Head of caudate nucleus (tissue), 42 donors: ENCODE measurements around the gene METRNL.

Source experiments
- DNase-seq, 42 donors: peaks; one replicate each; pipeline versions ENCODE4 v3.0.0 to v3.0.0-alpha.2; 2020 to 2021; ENCODE audit warnings: mixed read lengths in 7 of 42
- intact Hi-C: fragments of 100-400 bp; cut with DNase I; formaldehyde crosslinking; loops from one replicate; pipeline ENCODE4 v1.15.0; 2022

The METRNL gene

GRCh38 chr17:83098241-83099085 lies 19.1 kb downstream of the METRNL start:
- no peak for DNase-seq
- intact Hi-C loops, result no loop called here

GRCh38 chr17:83099086-83099555 lies 19.7 kb downstream of the METRNL start:
- DNase-seq, result no peak
- intact Hi-C loops, result no loop called here

- intact Hi-C loops, result no loop called here
- no peak for DNase-seq
These were observed 20.3 kb downstream of the METRNL start for GRCh38 chr17:83099570-83100181.

- DNase-seq, result no peak
These were observed 20.9 kb downstream of the METRNL start for GRCh38 chr17:83100220-83100852.

GRCh38 chr17:83100853-83101391 lies 21.5 kb downstream of the METRNL start:
- intact Hi-C loops, result no loop called here

More at GRCh38 chr17:83100220-83100852, 20.9 kb downstream of the METRNL start:
- intact Hi-C loops, result no loop called here

GRCh38 chr17:83101805-83102480 lies 22.5 kb downstream of the METRNL start:
- DNase-seq, result no peak
- intact Hi-C loops, result no loop called here

More at GRCh38 chr17:83100853-83101391, 21.5 kb downstream of the METRNL start:
- DNase-seq, result no peak

- DNase-seq, result peak in 4 of 42 donors; percentile 23 to 76 (median 32)
- intact Hi-C loops, result no loop called here
These were observed 24.0 kb downstream of the METRNL start for GRCh38 chr17:83103200-83103942.

GRCh38 chr17:83103943-83104311 lies 24.5 kb downstream of the METRNL start:
- DNase-seq, result no peak
- intact Hi-C loops, result no loop called here

GRCh38 chr17:83104577-83105505 lies 25.4 kb downstream of the METRNL start:
- DNase-seq, result no peak
- intact Hi-C loops, result no loop called here

GRCh38 chr17:83105512-83105911 lies 26.1 kb downstream of the METRNL start:
- no peak for DNase-seq
- intact Hi-C loops, result no loop called here

GRCh38 chr17:83106056-83106588 lies 26.7 kb downstream of the METRNL start:
- intact Hi-C loops, result no loop called here
- no peak for DNase-seq

GRCh38 chr17:83106913-83107655 lies 27.7 kb downstream of the METRNL start:
- no peak for DNase-seq
- intact Hi-C loops, result no loop called here

GRCh38 chr17:83107656-83108048 lies 28.2 kb downstream of the METRNL start:
- no peak for DNase-seq
- intact Hi-C loops, result no loop called here

GRCh38 chr17:83108709-83109108 lies 29.3 kb downstream of the METRNL start:
- intact Hi-C loops, result no loop called here
- DNase-seq, result no peak

- intact Hi-C loops, result no loop called here
- DNase-seq, result no peak
These were observed 30.0 kb downstream of the METRNL start for GRCh38 chr17:83109386-83109785.

- intact Hi-C loops, result no loop called here
- no peak for DNase-seq
These were observed 30.6 kb downstream of the METRNL start for GRCh38 chr17:83109793-83110645.
